22Rv1 (cell line): ENCODE results near the gene PEAK3.

Experiments
- H3K27ac ChIP-seq: fragments of 450-650 bp; 2 replicates; pipeline ENCODE4 v1.5.1; 2017
- CTCF ChIP-seq: fragments of 450-650 bp; IDR thresholded peaks from 2 replicates; pipeline ENCODE4 v1.5.1; 2017; ENCODE audit warnings: mild to moderate bottlenecking
- ZFX ChIP-seq: fragments of 450-650 bp; IDR thresholded peaks from 2 replicates; pipeline ENCODE4 v1.6.1; 2017; ENCODE audit warnings: antibody characterized with exemption, borderline replicate concordance

The PEAK3 gene

DNA sequence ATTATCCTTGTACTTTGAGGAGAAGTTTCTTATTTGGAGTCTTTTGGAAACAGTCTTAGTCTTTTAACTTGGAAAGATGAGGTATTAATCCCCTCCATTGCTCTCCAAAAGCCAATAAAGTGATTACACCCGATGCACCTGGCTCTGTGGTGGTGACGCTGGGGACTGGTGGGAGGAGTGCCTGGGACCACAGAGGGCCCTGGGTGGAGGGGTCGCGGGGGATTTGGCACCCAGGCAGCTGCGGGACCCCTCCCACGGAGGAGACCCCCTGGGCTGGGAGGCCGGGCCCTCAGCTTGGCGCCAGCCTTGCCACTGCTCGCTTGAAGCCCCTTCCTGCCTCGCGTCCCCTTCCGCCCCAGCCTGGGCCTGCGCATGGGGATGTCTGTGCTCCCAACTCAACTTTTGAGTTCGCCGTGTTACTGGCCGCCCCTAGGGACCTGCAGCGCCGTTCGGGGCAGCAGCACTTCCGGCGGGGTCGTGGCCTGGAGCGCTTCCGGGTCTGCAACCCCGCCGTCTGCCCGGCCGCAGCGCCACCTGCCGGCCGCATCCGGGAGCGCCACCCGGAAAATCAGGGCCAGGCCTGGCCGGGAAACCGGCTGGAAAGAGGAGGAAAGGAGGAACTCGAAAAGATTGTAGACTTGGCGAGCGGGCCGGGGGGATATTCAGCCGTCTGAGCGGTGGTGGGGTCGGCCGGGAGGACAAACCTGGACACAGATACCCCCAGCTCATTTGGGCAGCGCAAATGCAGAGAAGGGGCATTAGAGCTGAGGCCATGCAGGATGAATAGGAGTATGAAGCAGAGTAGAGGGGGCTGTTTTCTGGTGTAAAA, 8.4 kb downstream of the PEAK3 start:
- H3K27ac ChIP-seq, result peak overlapping the region; percentile 92
- TF ChIP-seq ZFX (no peak), CTCF (peak; percentile 98)

DNA sequence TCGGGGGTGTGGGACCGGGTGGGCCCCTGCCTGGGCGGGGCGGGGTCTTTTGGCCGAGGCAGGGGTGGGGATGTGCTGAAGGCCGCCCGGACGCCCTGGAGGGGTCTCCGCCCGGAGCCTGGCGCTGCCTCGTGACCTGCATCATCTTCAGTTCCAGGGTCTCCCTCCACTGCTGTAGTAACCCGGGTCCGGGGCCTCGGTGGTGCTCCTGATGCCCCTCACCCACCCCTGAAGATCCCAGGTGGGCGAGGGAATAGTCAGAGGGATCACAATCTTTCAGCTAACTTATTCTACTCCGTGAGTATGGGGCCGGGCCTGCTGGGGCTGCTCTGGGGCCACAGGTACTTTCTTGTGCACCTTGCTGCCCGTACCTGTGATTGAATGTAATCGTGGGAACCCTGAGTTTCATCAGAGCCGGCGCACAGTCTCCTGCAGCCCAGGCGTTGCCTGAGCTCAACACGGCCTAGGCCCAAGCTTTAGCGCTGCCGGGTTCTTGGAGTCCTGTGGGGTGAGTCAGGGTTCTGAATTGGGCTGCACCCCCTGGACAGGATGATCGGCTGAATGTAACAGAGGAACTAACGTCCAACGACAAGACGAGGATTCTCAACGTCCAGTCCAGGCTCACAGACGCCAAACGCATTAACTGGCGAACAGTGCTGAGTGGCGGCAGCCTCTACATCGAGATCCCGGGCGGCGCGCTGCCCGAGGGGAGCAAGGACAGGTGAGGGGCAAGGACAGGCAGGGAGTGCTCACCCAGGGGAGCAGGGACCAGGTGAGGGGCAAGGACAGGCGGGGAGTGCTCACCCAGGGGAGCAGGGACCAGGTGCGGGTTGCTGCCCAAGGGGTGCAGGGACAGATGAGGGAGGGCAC, 10.5 kb downstream of the PEAK3 start:
- peak overlapping the region; percentile 92 for H3K27ac ChIP-seq
- TF ChIP-seq ZFX (no peak), CTCF (no peak)

- peak overlapping the region; percentile 92 for H3K27ac ChIP-seq
- no peak for TF ChIP-seq ZFX
- TF ChIP-seq CTCF, result no peak
Measured at GRCh38 chr19:2270423-2271233, 11.3 kb downstream of the PEAK3 start.

DNA sequence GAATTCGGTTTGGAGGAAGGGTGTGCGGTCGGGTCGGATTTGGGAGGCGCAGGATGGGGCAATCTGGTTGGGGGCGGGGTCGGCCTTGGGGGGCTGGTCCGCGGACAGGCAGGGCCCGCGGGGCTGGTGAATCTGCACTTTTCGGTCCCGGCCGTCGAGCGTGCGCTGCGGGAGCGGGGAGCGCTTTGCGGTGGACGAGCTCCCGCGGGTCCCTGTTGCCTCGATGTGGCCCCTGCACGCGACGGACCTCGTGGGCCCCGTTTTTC, 11.9 kb downstream of the PEAK3 start:
- TF ChIP-seq ZFX, result no peak
- TF ChIP-seq CTCF, result no peak
- peak overlapping the region; percentile 92 for H3K27ac ChIP-seq

- TF ChIP-seq ZFX, result no peak
Measured at GRCh38 chr19:2269244-2270156, 12.5 kb downstream of the PEAK3 start.

DNA sequence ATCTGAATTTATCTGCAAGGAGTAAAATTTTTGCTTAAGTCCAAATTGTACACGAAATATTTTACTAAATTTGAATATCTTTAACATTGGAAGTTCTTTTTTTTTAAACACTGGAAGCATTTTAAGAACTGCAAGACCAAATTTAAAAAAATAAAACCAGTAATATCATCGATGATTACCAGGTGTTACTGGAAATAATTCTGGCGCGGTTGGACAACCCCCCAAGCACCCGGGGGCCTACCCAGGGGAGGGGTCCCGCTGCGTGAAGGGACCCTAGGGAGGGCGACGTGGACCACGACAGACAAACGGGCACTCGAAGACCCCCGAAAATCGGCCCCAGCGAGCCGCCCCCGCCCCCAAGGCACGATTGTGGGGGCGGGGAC, 13.1 kb downstream of the PEAK3 start:
- H3K27ac ChIP-seq, result peak overlapping the region; percentile 92
- TF ChIP-seq ZFX, result no peak
- no peak for TF ChIP-seq CTCF

More at GRCh38 chr19:2269244-2270156, 12.5 kb downstream of the PEAK3 start:
- H3K27ac ChIP-seq, result peak overlapping the region; percentile 92

DNA sequence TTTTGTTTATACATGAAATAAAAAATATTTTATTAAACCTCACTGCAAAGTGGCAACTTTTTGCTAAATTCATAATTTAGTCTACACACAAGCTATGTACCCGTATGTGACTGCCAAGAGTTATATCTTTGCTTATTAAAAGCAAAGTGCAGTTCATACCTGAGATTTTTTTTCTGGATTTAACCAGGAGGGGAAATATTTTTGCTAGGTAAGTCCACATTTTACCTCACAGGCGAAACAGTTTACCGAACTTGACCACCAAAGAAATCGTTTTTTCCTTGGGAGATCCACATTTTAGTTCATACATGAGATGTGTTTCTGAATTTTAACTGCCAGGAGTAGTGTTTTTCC, 13.5 kb downstream of the PEAK3 start:
- no peak overlapping the region for H3K27ac ChIP-seq
- TF ChIP-seq CTCF (no peak), ZFX (no peak)
